ENCODE measurements around the gene OR10AD1. TPM values are rescaled to one million over a fixed set of nuclear protein-coding genes. Genes with fewer than 3 reads are reported as not detected.
"Not testable (repeated sequence)": the region's sequence is repeated elsewhere in the genome, so short reads cannot be mapped to it uniquely, and the experiment has no call there.

OR10AD1 gene
- total RNA-seq, 1 donor from 2014 or later: not detected

GRCh38 chr12:48157889-48158370 is 45.2 kb downstream of the OR10AD1 start:
- Mint-ChIP-seq H3K27me3 (peaks cover 9% of the 10 kb centered on the region), H3K4me3 (ENCODE audit: low read depth) (peak overlapping the region; percentile 96), H3K9me3 (ENCODE audit: low read depth) (no peaks in the 10 kb centered on the region), H3K27ac (peak overlapping the region; percentile 97), H3K4me1 (ENCODE audit: low read depth) (peaks cover 5% of the 10 kb centered on the region), H3K36me3 (ENCODE audit: insufficient read depth) (no peaks in the 10 kb centered on the region)
- DNase-seq (ENCODE audit: low spot score, unreplicated experiment): no peak
- TF ChIP-seq CTCF (IDR thresholded peaks at IDR 0.05; ENCODE audit: unreplicated experiment): no peak

- Mint-ChIP-seq H3K4me3 (ENCODE audit: low read depth) (peak within 1 kb of the TSS; percentile 96), H3K27ac (peak within 1 kb of the TSS; percentile 97), H3K9me3 (ENCODE audit: low read depth) (no peaks in the 10 kb centered on the region), H3K36me3 (ENCODE audit: insufficient read depth) (no peaks in the 10 kb centered on the region), H3K4me1 (ENCODE audit: low read depth) (peaks cover 5% of the 10 kb centered on the region), H3K27me3 (peaks cover 7% of the 10 kb centered on the region)
- peak; percentile 98 for DNase-seq (ENCODE audit: low spot score, unreplicated experiment)
- TF ChIP-seq CTCF (IDR thresholded peaks at IDR 0.05; ENCODE audit: unreplicated experiment): peak; percentile 44
These were observed 45.8 kb downstream of the OR10AD1 start, which contains the start of gene ASB8 for GRCh38 chr12:48157018-48157888. ASB8 (minus strand) TSS chr12:48157515; CDS start chr12:48153496, 4,019 bp downstream.

DNA sequence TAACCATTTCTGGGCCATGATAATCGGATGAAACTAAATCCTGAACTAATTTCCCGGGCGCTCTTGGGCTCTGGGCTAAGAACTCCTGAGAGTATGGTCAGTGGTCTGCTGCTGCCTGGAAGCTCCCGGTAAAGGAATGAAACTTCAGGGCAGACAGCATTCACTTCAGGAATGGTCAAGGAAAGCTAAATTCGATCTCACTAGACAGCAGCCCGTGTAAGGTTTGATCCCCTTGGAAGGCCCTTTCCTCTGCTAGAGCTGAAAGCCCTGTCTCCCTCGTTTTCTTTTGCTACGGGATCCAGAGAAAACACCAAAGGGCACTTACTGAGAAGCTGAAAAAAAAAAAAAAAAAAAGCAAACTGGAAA is 46.5 kb downstream of the OR10AD1 start:
- H3K27me3 Mint-ChIP-seq: peaks cover 7% of the 10 kb centered on the region
- H3K36me3 Mint-ChIP-seq (ENCODE audit: insufficient read depth): no peaks in the 10 kb centered on the region
- peak overlapping the region; percentile 93 for H3K27ac Mint-ChIP-seq

DNA sequence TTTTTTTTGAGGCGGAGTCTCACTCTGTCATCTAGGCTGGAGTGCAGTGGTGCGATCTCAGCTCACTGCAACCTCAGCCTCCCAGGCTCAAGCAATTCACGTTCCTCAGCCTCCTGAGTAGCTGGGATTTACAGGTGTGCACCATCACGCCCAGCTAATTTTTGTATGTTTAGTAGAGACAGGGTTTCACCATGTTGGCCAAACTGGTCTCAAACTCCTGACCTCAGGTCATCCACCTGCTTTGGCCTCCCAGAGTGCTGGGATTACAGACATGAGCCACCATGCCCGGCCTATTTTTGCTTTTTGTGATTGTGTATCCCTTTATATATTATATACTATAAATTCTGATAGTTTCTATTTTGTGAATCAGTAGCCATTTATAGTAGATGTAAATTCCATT is 47.3 kb downstream of the OR10AD1 start:
- not testable (repeated sequence) for H3K9me3 Mint-ChIP-seq (ENCODE audit: low read depth); H3K36me3 Mint-ChIP-seq (ENCODE audit: insufficient read depth); DNase-seq (ENCODE audit: low spot score, unreplicated experiment); H3K27me3 Mint-ChIP-seq; H3K4me1 Mint-ChIP-seq (ENCODE audit: low read depth); H3K27ac Mint-ChIP-seq
- peak overlapping the region; percentile 96 for H3K4me3 Mint-ChIP-seq (ENCODE audit: low read depth)

More for the DNA sequence above, 46.5 kb downstream of the OR10AD1 start:
- H3K4me1 Mint-ChIP-seq (ENCODE audit: low read depth): peaks cover 5% of the 10 kb centered on the region
- DNase-seq (ENCODE audit: low spot score, unreplicated experiment): no peak
- H3K9me3 Mint-ChIP-seq (ENCODE audit: low read depth): no peaks in the 10 kb centered on the region
- H3K4me3 Mint-ChIP-seq (ENCODE audit: low read depth): peak overlapping the region; percentile 96
- no peak for TF ChIP-seq CTCF (IDR thresholded peaks at IDR 0.05; ENCODE audit: unreplicated experiment)

Other genes with a start within 250 kb of the OR10AD1 start
- gene TMEM106C, start 239.7 kb downstream of the OR10AD1 start, total RNA-seq: 76.1 and 83.9 TPM in 2 replicates
- gene COL2A1, start 198.8 kb downstream of the OR10AD1 start, total RNA-seq: 424 and 446 TPM in 2 replicates
- 34.9 and 38.4 TPM in 2 replicates for gene SENP1, start 97.2 kb downstream of the OR10AD1 start, total RNA-seq
- gene PFKM, start 83.9 kb downstream of the OR10AD1 start, total RNA-seq: 132 and 141 TPM in 2 replicates
- 22.2 and 27.0 TPM in 2 replicates for gene ASB8, start 45.8 kb downstream of the OR10AD1 start, total RNA-seq
- 0.12 TPM in 1 of 2 replicates, not detected in the other for gene CCDC184, start 19.6 kb downstream of the OR10AD1 start, total RNA-seq
- gene ZNF641, start 147.6 kb upstream of the OR10AD1 start, total RNA-seq: 33.5 and 34.2 TPM in 2 replicates